Liver (tissue), 9 donors: Measurements from ENCODE around the gene SPTB. TPM values are rescaled to one million over a fixed set of nuclear protein-coding genes. Genes with fewer than 3 reads are reported as not detected.

Experiments used
- DNase-seq: peaks from one replicate; pipeline ENCODE4 v3.0.0-alpha.2; 2017; ENCODE audit warnings: low spot score
- H3K27ac ChIP-seq, 2 donors: one replicate each; pipeline ENCODE4 v1.7.0; 2013; ENCODE audit warnings: inconsistent platforms in 2 of 2, low read length in 2 of 2, control low read depth in 1 of 2, low read depth in 1 of 2, mild to moderate bottlenecking in 1 of 2
- H3K27me3 ChIP-seq, 4 donors: one replicate each; pipeline versions ENCODE4 v1.6.1 to v1.7.0; 2013; ENCODE audit warnings: low read length in 3 of 4, inconsistent platforms in 1 of 4, mild to moderate bottlenecking in 1 of 4, moderate library complexity in 1 of 4; ENCODE audit not compliant: control insufficient read depth in 4 of 4, insufficient read depth in 4 of 4
- H3K36me3 ChIP-seq, 4 donors: one replicate each; pipeline versions ENCODE4 v1.6.1 to v1.7.0; 2013; ENCODE audit warnings: low read length in 3 of 4, mild to moderate bottlenecking in 3 of 4, low read depth in 1 of 4, moderate library complexity in 1 of 4; ENCODE audit not compliant: control insufficient read depth in 4 of 4, insufficient read depth in 3 of 4
- H3K4me1 ChIP-seq, 4 donors: one replicate each; pipeline versions ENCODE4 v1.6.1 to v1.7.0; 2013; ENCODE audit warnings: low read length in 3 of 4, mild to moderate bottlenecking in 3 of 4, moderate library complexity in 1 of 4; ENCODE audit not compliant: control insufficient read depth in 4 of 4, insufficient read depth in 4 of 4
- H3K4me3 ChIP-seq, 3 donors: one replicate each; pipeline versions ENCODE4 v1.6.1 to v1.7.0; 2013; ENCODE audit warnings: low read length in 3 of 3, control low read depth in 1 of 3, low read depth in 1 of 3, mild to moderate bottlenecking in 1 of 3
- H3K9ac ChIP-seq, 2 donors: one replicate each; pipeline ENCODE4 v1.7.0; 2013; ENCODE audit warnings: low read length in 2 of 2, mild to moderate bottlenecking in 2 of 2, moderate library complexity in 2 of 2, control low read depth in 1 of 2, low read depth in 1 of 2
- H3K9me3 ChIP-seq, 4 donors: one replicate each; pipeline versions ENCODE4 v1.6.1 to v1.7.0; 2013; ENCODE audit warnings: low read length in 3 of 4; ENCODE audit not compliant: control insufficient read depth in 4 of 4
- ATF3 ChIP-seq: IDR thresholded peaks from 2 replicates; pipeline ENCODE4 v1.6.1; 2016; ENCODE audit warnings: antibody characterized with exemption
- CTCF ChIP-seq: fragments of 150-350 bp; IDR thresholded peaks from 2 replicates; pipeline ENCODE4 v1.5.1; 2017; ENCODE audit warnings: improper control_type of control experiment, low read depth, low read length; ENCODE audit not compliant: missing input control
- EGR1 ChIP-seq, 2 donors: IDR thresholded peaks; 2 replicates each; pipeline ENCODE4 v1.6.1; 2016 to 2018; ENCODE audit warnings: antibody characterized with exemption in 2 of 2, low read depth in 2 of 2
- FOXA1 ChIP-seq: IDR thresholded peaks from 2 replicates; pipeline ENCODE4 v1.6.1; 2016; ENCODE audit warnings: antibody characterized with exemption
- FOXA2 ChIP-seq: IDR thresholded peaks from 2 replicates; pipeline ENCODE4 v1.6.1; 2016; ENCODE audit warnings: antibody characterized with exemption
- GABPA ChIP-seq, 2 donors: IDR thresholded peaks in 1 of 2; conservative IDR thresholded peaks in 1 of 2; 2 replicates each; pipeline ENCODE4 v1.6.1; 2016; ENCODE audit warnings: antibody characterized with exemption in 2 of 2, mild to moderate bottlenecking in 1 of 2, moderate library complexity in 1 of 2
- HNF4A ChIP-seq, 2 donors: conservative IDR thresholded peaks; 2 replicates each; pipeline ENCODE4 v1.6.1; 2016; ENCODE audit warnings: antibody characterized with exemption in 2 of 2, mild to moderate bottlenecking in 2 of 2
- HNF4G ChIP-seq: IDR thresholded peaks from 2 replicates; pipeline ENCODE4 v1.6.1; 2016; ENCODE audit warnings: antibody characterized with exemption
- JUND ChIP-seq, 2 donors: IDR thresholded peaks; 2 replicates each; pipeline ENCODE4 v1.6.1; 2016; ENCODE audit warnings: antibody characterized with exemption in 2 of 2
- MAX ChIP-seq: IDR thresholded peaks from 2 replicates; pipeline ENCODE4 v1.6.1; 2016; ENCODE audit warnings: antibody characterized with exemption
- NR2F2 ChIP-seq: IDR thresholded peaks from 2 replicates; pipeline ENCODE4 v1.6.1; 2016; ENCODE audit warnings: antibody characterized with exemption
- RAD21 ChIP-seq, 2 donors: IDR thresholded peaks; 2 replicates each; pipeline ENCODE4 v1.6.1; 2016; ENCODE audit warnings: antibody characterized with exemption in 2 of 2, mild to moderate bottlenecking in 2 of 2
- REST ChIP-seq: IDR thresholded peaks from 2 replicates; pipeline ENCODE4 v1.6.1; 2016; ENCODE audit warnings: antibody characterized with exemption, mild to moderate bottlenecking
- RXRA ChIP-seq, 2 donors: IDR thresholded peaks; 2 replicates each; pipeline ENCODE4 v1.6.1; 2017 to 2018; ENCODE audit warnings: antibody characterized with exemption in 2 of 2, mild to moderate bottlenecking in 1 of 2
- SP1 ChIP-seq: IDR thresholded peaks from 2 replicates; pipeline ENCODE4 v1.6.1; 2018; ENCODE audit warnings: antibody characterized with exemption, mild to moderate bottlenecking
- TAF1 ChIP-seq: conservative IDR thresholded peaks from 2 replicates; pipeline ENCODE4 v1.6.1; 2016; ENCODE audit warnings: antibody characterized with exemption, mild to moderate bottlenecking
- YY1 ChIP-seq: IDR thresholded peaks from 2 replicates; pipeline ENCODE4 v1.6.1; 2016; ENCODE audit warnings: antibody characterized with exemption, mild to moderate bottlenecking
- ZBTB33 ChIP-seq: IDR thresholded peaks from 2 replicates; pipeline ENCODE4 v1.6.1; 2016; ENCODE audit warnings: antibody characterized with exemption
- WGBS: extraction: QIAGEN DNeasy Blood & Tissue Kit; methylation state at CpG from one replicate; pipeline ENCODE4 v1.1.7; 2013; 5-methylcytosine and 5-hydroxymethylcytosine counted together
- polyA plus RNA-seq, 2 donors: library from polyadenylated mRNA; stranded (reverse) in 1 of 2; unstranded in 1 of 2; fragments of 200-250 nt in 1 of 2; fragments of >200 nt in 1 of 2; fragmentation: Nextera tagmentation in 1 of 2; extraction: Ambion mirVana in 1 of 2; gene quantifications; one replicate each; pipeline versions ENCODE4 v1.2.1 to v1.2.3, GENCODE V29; 2013 to 2015
- total RNA-seq, 2 donors: library from RNA; depleted of rRNA; stranded (reverse); fragments of >200 nt; gene quantifications; one replicate each; pipeline ENCODE4 v1.2.3, GENCODE V29; 2014
- donor health status: healthy.
- donor health status: healthy.
- donor health status: healthy.
- donor health status: healthy.
- donor health status: healthy.

SPTB gene
- total and polyA plus RNA-seq, 4 donors: 0.12 to 332 (median 0.26) TPM

GRCh38 chr14:64756712-64757111 lies 123.0 kb downstream of the SPTB start:
- H3K9ac ChIP-seq: no peak overlapping the region
- H3K27me3 ChIP-seq: no peaks in the 10 kb centered on the region
- peaks cover 0 to 2% (median 0%) of the 10 kb centered on the region in 4 donors for H3K4me1 ChIP-seq
- H3K9me3 ChIP-seq: no peaks in the 10 kb centered on the region
- H3K36me3 ChIP-seq: no peaks in the 10 kb centered on the region
- H3K4me3 ChIP-seq: no peak overlapping the region
- no peak for DNase-seq
- TF ChIP-seq YY1 (no peak), ZBTB33 (no peak), MAX (no peak), RXRA (IDR thresholded peaks at IDR 0.05) (no peak), HNF4G (no peak), TAF1 (no peak), RAD21 (IDR thresholded peaks at IDR 0.05) (no peak), FOXA1 (no peak), NR2F2 (no peak), EGR1 (IDR thresholded peaks at IDR 0.05; ENCODE audit: low read depth in 2 of 2) (no peak), REST (no peak), GABPA (IDR thresholded peaks at IDR 0.05 in 1 of 2, conservative IDR thresholded peaks at IDR 0.05 in 1 of 2) (no peak), HNF4A (conservative IDR thresholded peaks at IDR 0.05) (no peak), CTCF (no peak), FOXA2 (no peak), SP1 (no peak), JUND (IDR thresholded peaks at IDR 0.05) (no peak), ATF3 (no peak)
- no peak overlapping the region for H3K27ac ChIP-seq
- 92% methylated on average over 5 of the region's 5 CpGs for WGBS
